ENCODE data around the gene TRANK1. TPM values are rescaled to one million over a fixed set of nuclear protein-coding genes. Genes with fewer than 3 reads are reported as not detected.

The TRANK1 gene
- total RNA-seq, 1 donor from 2014 or later = 24.9 TPM

- no peak for TF ChIP-seq CTCF (IDR thresholded peaks at IDR 0.05)
- no peak for DNase-seq (ENCODE audit: extremely low spot score, unreplicated experiment)
- no peaks in the 10 kb centered on the region for H3K36me3 Mint-ChIP-seq (ENCODE audit: unreplicated experiment)
- H3K27me3 Mint-ChIP-seq (ENCODE audit: unreplicated experiment) = no peaks in the 10 kb centered on the region
- H3K4me3 Mint-ChIP-seq (ENCODE audit: unreplicated experiment) = no peak overlapping the region
- no peak overlapping the region for H3K27ac Mint-ChIP-seq (ENCODE audit: unreplicated experiment)
- H3K4me1 Mint-ChIP-seq (ENCODE audit: unreplicated experiment) = no peaks in the 10 kb centered on the region
- peaks cover 4% of the 10 kb centered on the region for H3K9me3 Mint-ChIP-seq (ENCODE audit: unreplicated experiment)
Observed at GRCh38 chr3:36973139-36973538, 28.3 kb upstream of the TRANK1 start.

GRCh38 chr3:36972163-36972562 is 27.3 kb upstream of the TRANK1 start:
- Mint-ChIP-seq H3K9me3 (ENCODE audit: unreplicated experiment) (no peaks in the 10 kb centered on the region), H3K27ac (ENCODE audit: unreplicated experiment) (no peak overlapping the region), H3K4me1 (ENCODE audit: unreplicated experiment) (no peaks in the 10 kb centered on the region), H3K4me3 (ENCODE audit: unreplicated experiment) (no peak overlapping the region), H3K27me3 (ENCODE audit: unreplicated experiment) (no peaks in the 10 kb centered on the region), H3K36me3 (ENCODE audit: unreplicated experiment) (no peaks in the 10 kb centered on the region)
- no peak for DNase-seq (ENCODE audit: extremely low spot score, unreplicated experiment)
- no peak for TF ChIP-seq CTCF (IDR thresholded peaks at IDR 0.05)

- no peak overlapping the region for H3K27ac Mint-ChIP-seq (ENCODE audit: unreplicated experiment)
Observed at GRCh38 chr3:36969540-36970432, 24.9 kb upstream of the TRANK1 start.

GRCh38 chr3:36969085-36969484 is 24.2 kb upstream of the TRANK1 start:
- no peaks in the 10 kb centered on the region for H3K36me3 Mint-ChIP-seq (ENCODE audit: unreplicated experiment)

More at GRCh38 chr3:36969540-36970432, 24.9 kb upstream of the TRANK1 start:
- no peak overlapping the region for H3K4me3 Mint-ChIP-seq (ENCODE audit: unreplicated experiment)
- TF ChIP-seq CTCF (IDR thresholded peaks at IDR 0.05) = no peak
- peaks cover 3% of the 10 kb centered on the region for H3K27me3 Mint-ChIP-seq (ENCODE audit: unreplicated experiment)
- H3K36me3 Mint-ChIP-seq (ENCODE audit: unreplicated experiment) = no peaks in the 10 kb centered on the region
- DNase-seq (ENCODE audit: extremely low spot score, unreplicated experiment) = no peak
- no peaks in the 10 kb centered on the region for H3K9me3 Mint-ChIP-seq (ENCODE audit: unreplicated experiment)
- H3K4me1 Mint-ChIP-seq (ENCODE audit: unreplicated experiment) = no peaks in the 10 kb centered on the region

More at GRCh38 chr3:36969085-36969484, 24.2 kb upstream of the TRANK1 start:
- Mint-ChIP-seq H3K9me3 (ENCODE audit: unreplicated experiment) (no peaks in the 10 kb centered on the region), H3K4me3 (ENCODE audit: unreplicated experiment) (no peak overlapping the region), H3K27me3 (ENCODE audit: unreplicated experiment) (peaks cover 3% of the 10 kb centered on the region), H3K27ac (ENCODE audit: unreplicated experiment) (no peak overlapping the region), H3K4me1 (ENCODE audit: unreplicated experiment) (no peaks in the 10 kb centered on the region)
- TF ChIP-seq CTCF (IDR thresholded peaks at IDR 0.05) = no peak
- DNase-seq (ENCODE audit: extremely low spot score, unreplicated experiment) = no peak

All from osteocyte (in vitro differentiated cells).